HG03097 (cell line): ENCODE data around the gene MED27.
"Not testable (repeated sequence)": the region's sequence is repeated elsewhere in the genome, so short reads cannot be mapped to it uniquely, and the experiment has no call there.

Experiments
- ATAC-seq: cut with Tn5 transposase; IDR thresholded peaks from one replicate; pipeline ENCODE4 v1.9.1; 2021; ENCODE audit not compliant: unreplicated experiment, low FRiP score

MED27 gene

GRCh38 chr9:132077881-132078698, 1.6 kb downstream of the MED27 start:
- ATAC-seq, result no peak

DNA sequence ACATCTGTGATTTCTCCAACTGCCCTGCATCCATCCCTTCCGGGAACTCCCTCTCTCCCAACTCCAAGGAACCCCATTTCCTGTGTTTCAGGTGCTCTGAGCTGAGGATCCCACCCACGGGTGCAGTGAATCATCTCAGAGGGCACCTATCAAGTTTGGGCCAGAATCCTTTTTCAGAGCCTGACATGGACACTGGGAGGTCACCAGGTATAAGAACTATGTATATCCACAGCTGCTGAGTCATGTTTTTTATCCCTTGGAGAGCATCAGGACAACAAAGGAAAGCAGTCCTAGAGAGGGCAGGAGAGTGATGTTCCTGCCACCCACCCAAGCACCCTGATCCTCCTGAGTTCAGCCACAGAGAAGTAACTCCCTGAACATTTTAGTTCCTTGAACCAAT, 3.8 kb downstream of the MED27 start:
- ATAC-seq, result no peak

GRCh38 chr9:132074736-132075135, 4.9 kb downstream of the MED27 start:
- ATAC-seq, result no peak

GRCh38 chr9:132071847-132072507, 7.7 kb downstream of the MED27 start:
- ATAC-seq, result no peak

- ATAC-seq, result no peak
These were observed 10.4 kb downstream of the MED27 start for GRCh38 chr9:132069046-132069898.

- ATAC-seq, result no peak
These were observed 11.1 kb downstream of the MED27 start for GRCh38 chr9:132068605-132069004.

- no peak for ATAC-seq
These were observed 13.2 kb downstream of the MED27 start for GRCh38 chr9:132066511-132066910.

DNA sequence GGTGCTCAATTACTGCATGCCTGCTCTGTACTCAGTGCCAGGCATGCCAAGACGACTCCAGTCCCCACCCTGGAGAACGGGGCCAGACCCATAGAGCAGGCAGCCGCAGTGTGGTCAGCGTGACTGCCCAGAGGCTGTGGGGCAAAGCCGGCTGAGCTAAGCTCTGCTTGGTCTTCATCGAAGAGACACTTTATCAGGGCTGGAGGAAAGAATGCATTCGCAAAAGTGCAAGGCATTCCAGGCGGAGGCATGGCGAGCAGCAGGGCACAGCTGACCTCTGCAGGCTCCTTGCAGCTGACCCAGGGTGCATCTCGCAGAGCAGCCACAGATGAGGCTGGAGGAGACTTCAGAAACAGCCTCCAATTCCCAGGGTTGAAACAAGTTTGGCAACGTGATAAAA, 13.6 kb downstream of the MED27 start:
- ATAC-seq, result no peak

- no peak for ATAC-seq
These were observed 16.4 kb downstream of the MED27 start for GRCh38 chr9:132063281-132063680.

GRCh38 chr9:132062806-132063205, 16.9 kb downstream of the MED27 start:
- ATAC-seq, result no peak

DNA sequence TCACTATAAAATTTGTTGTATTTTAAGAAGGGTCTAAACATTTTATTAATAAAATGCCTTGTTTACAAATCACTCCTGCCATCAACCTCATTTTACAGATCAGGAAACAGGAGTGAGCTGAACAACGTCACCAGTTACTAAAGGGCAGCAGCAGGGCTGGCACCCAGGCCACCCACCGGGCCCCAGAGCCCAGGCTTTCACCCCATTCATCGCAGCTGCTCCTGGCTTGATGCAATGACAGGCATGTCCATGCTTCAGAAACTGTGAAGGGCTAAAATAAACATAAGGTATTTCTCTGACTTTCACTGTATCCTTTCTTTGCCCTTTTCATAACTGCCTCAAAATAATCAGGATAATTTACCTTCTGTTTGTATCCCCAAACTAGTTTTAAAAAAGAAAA, 18.1 kb downstream of the MED27 start:
- ATAC-seq, result no peak

DNA sequence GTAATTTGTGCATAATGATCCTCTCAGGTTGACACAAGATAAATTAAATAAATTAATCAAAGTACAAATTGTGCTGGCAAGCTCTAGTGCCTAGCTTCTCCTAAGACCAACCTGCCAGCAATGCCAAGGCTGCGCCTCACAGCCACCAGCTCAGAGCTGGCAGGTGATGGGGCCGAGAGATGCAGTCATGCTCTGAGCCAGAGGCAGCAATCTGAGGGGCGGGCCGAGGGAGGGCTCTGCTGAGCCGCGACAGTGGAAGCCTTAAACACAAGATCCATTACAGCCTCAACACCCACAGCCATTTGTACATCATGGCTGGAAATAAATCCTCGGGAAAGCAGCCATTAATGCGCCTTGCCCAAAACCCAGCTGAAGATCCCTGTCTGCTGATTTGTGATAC, 20.3 kb downstream of the MED27 start:
- no peak for ATAC-seq

- not testable (repeated sequence) for ATAC-seq
These were observed 21.4 kb downstream of the MED27 start for GRCh38 chr9:132058226-132058625.

GRCh38 chr9:132056717-132057560, 22.7 kb downstream of the MED27 start:
- no peak for ATAC-seq

DNA sequence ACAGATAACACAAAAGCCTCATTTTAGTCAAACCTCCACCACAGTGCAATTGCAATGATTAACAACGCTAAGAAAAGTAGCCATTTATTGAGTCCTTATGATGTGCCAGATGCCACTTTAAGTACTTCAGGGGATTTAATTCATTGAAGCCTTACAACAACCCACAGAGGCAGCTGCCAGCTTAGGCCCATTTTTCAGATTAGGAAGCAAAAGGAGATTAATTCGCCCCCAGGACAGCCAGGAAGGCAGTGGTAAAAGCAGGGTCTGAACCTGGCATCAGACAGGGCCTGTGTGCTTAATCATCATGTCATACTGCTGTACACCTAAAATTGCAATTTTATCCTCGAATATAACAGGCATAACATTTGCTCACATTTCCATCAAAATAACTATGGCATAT, 23.9 kb downstream of the MED27 start:
- no peak for ATAC-seq

- ATAC-seq, result no peak
These were observed 25.6 kb downstream of the MED27 start for GRCh38 chr9:132054024-132054423.

- no peak for ATAC-seq
These were observed 29.8 kb downstream of the MED27 start for GRCh38 chr9:132049900-132050299.

GRCh38 chr9:132049323-132049882, 30.3 kb downstream of the MED27 start:
- ATAC-seq, result no peak

GRCh38 chr9:132048201-132048600, 31.5 kb downstream of the MED27 start:
- no peak for ATAC-seq

DNA sequence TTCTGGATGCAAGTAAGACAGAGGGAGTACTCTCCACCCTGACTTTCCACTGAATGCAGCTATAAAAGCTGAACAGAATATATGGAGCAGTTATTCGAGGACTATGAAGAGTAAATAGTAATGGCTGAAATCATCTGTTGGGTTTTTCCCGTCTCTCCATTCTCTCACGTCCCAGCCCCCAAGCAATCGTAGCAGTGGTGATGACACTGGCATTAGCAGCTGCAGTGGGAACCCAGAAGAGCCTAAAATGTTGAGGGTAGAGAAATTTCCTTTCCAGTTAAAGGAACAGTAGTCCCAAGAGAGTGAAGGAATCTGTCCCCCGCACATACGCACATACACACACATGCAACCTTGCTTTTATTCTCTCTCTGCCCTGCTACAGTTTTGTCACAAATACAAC, 33.2 kb downstream of the MED27 start:
- ATAC-seq, result no peak
